Stimulated activated naive CD8-positive, alpha-beta T cell treated with anti-CD3 and anti-CD28 coated beads, Interleukin-15, Interleukin-2, amounts not matched to agents 100 ng/mL and 50 ng/mL, for 24 hours (primary cell): ENCODE measurements around the gene ENDOV.

ENCODE experiments used
- H3K27ac Mint-ChIP-seq: one replicate; pipeline ENCODE4 v1.8.0; 2021; ENCODE audit warnings: mild to moderate bottlenecking, mixed read lengths
- H3K27me3 Mint-ChIP-seq: one replicate; pipeline ENCODE4 v1.8.0; 2021; ENCODE audit warnings: mixed read lengths
- H3K36me3 Mint-ChIP-seq: one replicate; pipeline ENCODE4 v1.8.0; 2021; ENCODE audit warnings: low read depth, mixed read lengths
- H3K4me1 Mint-ChIP-seq: one replicate; pipeline ENCODE4 v1.8.0; 2021; ENCODE audit warnings: low read depth, mixed read lengths
- H3K4me3 Mint-ChIP-seq: one replicate; pipeline ENCODE4 v1.8.0; 2021; ENCODE audit warnings: mild to moderate bottlenecking, mixed read lengths
- H3K9me3 Mint-ChIP-seq: one replicate; pipeline ENCODE4 v1.8.0; 2021; ENCODE audit warnings: mixed read lengths

The ENDOV gene

DNA sequence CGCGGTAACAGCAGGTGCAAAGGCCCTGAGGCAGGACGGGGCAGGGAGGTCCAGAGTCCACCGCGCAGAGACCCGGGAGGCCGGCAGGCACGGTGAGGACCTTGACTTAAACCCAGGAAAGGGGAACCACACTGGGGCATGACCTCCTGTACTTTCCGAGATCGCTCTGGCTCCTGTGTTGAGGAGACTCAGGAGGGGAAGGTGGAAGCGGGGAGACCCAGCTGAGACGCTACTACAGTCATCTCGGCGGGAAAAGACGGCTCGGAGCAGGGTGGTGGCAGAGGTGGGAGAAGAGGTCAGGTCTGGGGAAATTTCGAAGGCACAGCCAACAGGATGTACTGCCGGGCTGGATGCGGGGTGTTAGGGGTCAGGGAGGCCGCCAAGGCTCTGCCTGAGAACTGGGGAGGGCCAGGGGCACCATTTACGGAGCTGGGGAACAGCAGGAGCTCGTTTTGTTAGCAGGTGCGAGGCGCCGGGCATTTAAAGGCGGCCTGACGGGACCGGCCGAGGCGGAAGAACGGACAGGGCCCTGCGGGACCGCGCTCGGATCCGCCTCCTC, 39.1 kb downstream of the ENDOV start:
- Mint-ChIP-seq H3K9me3 (no peaks in the 10 kb centered on the region), H3K4me3 (peak overlapping the region; percentile 99), H3K4me1 (peaks cover 39% of the 10 kb centered on the region), H3K27me3 (peaks cover 13% of the 10 kb centered on the region), H3K27ac (peak overlapping the region; percentile 100), H3K36me3 (peaks cover 3% of the 10 kb centered on the region)

DNA sequence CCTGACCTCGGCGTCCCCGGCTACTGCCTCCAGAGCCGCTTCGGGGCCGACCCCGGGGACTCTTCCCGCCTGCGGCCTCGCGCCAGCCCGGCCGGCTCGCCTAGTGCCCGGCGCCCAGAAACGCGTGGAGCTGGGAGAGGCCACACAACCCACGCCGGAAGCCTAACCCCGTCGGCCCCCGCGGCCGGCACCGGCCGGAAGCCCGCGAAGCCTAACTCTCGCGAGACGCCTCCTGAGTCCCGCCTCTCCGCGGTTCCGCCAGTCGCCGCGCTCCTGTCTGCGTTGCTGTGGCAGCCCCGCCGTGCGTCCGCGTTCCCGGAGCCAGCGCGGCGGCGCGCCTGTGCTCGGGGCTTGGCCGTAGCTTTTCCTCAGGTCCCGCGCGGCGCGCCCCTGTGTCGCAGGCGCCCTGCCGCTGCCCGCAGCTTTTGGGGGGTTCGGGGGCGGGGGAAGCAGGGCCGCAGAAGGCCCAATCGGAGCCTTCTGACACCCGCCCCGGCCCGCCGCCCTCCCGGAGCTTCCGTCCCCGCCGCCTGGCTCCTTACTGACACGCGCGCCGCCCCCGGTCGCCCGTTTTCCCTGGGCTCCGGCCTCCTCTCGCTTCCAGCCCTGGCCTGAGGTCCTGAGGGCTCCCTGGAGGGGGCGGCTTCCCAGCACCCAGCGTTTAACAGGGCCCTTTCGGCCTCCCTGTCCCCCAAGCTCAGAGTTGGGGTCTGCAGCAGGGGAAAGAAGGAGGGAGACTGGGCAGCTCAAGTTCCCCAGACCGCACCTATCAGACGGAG, 39.8 kb downstream of the ENDOV start:
- Mint-ChIP-seq H3K9me3 (no peaks in the 10 kb centered on the region), H3K4me3 (peak overlapping the region; percentile 99), H3K27ac (peak overlapping the region; percentile 96), H3K4me1 (peaks cover 39% of the 10 kb centered on the region), H3K36me3 (peaks cover 3% of the 10 kb centered on the region), H3K27me3 (peaks cover 16% of the 10 kb centered on the region)

DNA sequence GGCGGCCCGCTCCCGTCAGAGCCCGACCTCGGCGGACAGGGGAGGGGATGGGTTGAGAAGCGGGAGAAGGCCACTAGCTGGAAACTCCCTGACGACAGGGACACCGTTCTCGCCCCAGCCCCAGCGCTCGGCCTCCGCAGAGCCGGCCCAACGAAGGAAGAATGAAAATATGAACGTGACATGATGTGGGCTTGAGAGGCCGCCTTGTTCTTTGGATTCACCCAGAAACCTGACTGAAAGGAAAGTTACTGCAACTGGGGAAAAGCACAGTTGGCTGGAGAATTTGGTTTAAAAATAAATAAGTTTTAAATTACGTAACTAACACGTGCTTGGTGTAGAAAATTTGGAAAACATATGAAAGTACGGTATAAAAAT, 40.4 kb downstream of the ENDOV start:
- H3K4me3 Mint-ChIP-seq, result peak overlapping the region; percentile 99
- peaks cover 3% of the 10 kb centered on the region for H3K36me3 Mint-ChIP-seq
- peaks cover 16% of the 10 kb centered on the region for H3K27me3 Mint-ChIP-seq
- H3K9me3 Mint-ChIP-seq, result no peaks in the 10 kb centered on the region
- H3K27ac Mint-ChIP-seq, result peak overlapping the region; percentile 96
- H3K4me1 Mint-ChIP-seq, result peaks cover 39% of the 10 kb centered on the region

DNA sequence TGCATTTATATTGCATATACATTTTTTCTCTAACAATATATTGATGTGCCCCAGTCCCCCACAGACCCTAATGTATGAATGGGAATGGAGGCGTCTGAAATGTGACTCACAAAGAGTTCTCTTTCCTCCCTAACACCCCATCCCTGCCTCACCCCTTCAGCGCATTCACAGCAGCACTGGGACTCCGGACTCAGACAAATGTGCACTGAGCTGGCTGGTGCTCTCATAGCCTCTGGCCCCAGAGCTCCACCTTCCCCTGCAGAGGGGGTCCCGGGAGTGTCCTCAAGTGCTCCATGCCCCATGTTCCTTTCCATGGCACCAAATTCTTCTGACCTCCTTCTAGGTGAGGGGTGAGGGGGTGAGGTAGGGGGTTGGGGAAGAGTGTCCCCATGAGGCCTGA, 40.8 kb downstream of the ENDOV start:
- Mint-ChIP-seq H3K36me3 (peaks cover 3% of the 10 kb centered on the region), H3K27me3 (peaks cover 16% of the 10 kb centered on the region), H3K9me3 (no peaks in the 10 kb centered on the region), H3K27ac (peak overlapping the region; percentile 96), H3K4me3 (peak overlapping the region; percentile 99), H3K4me1 (peaks cover 39% of the 10 kb centered on the region)

DNA sequence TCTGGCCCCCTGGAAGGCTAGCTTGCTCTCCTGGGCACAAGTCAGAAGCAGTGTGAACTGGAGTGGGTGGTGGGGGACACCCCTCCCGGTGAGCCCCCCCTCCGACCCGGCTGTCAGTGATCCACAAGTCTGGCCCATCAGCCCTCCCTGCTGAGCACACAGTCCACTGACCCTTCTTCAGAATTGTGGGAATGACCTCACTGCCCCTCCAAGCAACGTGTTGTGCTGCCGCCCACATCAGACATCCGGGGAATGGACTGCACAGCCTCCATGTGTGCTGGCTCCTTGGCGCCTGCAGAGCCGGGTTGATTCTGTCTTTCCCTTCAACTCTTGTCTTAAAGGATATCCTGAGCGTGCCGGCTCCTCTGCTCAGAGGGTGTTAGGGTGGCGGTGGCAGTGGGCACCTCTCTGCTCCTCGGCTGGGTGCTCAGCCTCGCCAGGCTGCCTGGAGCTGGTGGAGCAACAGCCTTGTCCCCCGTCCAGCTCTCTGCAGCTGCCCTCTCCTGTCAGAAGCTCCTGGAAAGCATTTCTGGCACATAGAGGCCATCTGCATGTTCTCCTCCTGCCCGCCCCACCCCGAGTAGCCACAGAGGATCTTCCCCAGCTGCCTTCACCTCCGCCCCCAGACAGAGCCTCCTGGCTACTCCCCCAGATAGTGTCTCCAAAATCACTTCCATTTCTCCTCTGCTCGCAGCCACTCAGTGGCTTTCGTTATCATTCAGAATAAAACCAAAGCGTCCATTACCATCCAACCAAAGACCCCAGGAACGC, 41.7 kb downstream of the ENDOV start:
- Mint-ChIP-seq H3K36me3 (peaks cover 3% of the 10 kb centered on the region), H3K4me3 (peak overlapping the region; percentile 38), H3K27me3 (peaks cover 20% of the 10 kb centered on the region)

DNA sequence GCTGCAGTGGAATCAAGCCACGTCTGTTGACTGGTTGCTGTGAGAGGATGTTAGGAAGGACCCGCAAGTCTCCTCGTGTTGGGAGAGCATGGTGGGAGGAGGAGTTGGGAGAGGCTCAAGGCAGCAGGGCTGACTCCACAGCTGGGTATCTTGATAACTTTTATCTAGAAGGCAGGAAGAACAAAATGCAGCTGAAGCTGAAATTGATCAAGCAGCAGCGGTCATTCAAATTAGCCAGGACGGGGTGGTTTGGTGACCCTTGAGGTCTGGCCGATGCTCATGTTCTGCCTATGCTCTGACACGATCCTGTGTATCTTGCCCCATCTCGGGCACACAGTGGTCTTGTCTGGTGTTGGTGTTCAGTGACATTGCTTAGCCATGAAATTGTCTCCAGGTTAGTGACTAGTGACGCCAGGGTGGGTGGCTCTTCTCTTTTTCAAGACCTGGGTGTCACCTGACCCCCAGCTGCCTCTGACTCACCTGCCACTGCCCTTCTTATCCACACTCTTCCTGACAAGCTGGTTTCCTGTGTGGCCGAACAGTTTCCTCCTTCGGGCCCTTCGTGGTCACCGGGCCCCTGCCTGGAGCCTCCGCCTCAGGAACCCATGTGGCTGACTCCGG, 42.4 kb downstream of the ENDOV start:
- Mint-ChIP-seq H3K36me3 (peaks cover 3% of the 10 kb centered on the region), H3K27ac (no peak overlapping the region), H3K27me3 (peaks cover 20% of the 10 kb centered on the region), H3K9me3 (no peaks in the 10 kb centered on the region), H3K4me3 (peak overlapping the region; percentile 38), H3K4me1 (peaks cover 39% of the 10 kb centered on the region)

More for the DNA sequence above, 41.7 kb downstream of the ENDOV start:
- H3K4me1 Mint-ChIP-seq, result peaks cover 39% of the 10 kb centered on the region
- no peaks in the 10 kb centered on the region for H3K9me3 Mint-ChIP-seq
- H3K27ac Mint-ChIP-seq, result no peak overlapping the region

DNA sequence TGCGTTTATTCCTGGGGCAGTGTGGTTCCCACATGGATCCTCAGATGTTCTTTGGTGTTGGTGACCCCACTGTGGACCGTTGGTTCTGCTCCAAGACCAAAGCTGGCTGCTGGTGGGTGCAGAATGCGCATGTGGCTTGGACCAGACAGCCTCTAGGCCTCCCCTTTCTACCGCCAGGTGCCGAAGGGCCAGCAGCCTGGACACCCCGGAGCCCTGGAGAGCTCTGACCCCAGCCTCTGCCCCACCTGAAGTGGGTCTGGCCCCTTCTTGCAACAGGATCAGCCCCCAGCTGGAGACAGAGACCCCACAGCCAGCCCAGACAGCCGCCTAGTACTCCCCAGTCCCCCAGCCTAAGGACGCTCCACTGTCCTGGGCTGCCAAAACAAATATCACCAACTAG, 43.0 kb downstream of the ENDOV start:
- Mint-ChIP-seq H3K4me3 (no peak overlapping the region), H3K27me3 (peaks cover 20% of the 10 kb centered on the region), H3K9me3 (no peaks in the 10 kb centered on the region), H3K36me3 (peaks cover 3% of the 10 kb centered on the region), H3K4me1 (peaks cover 38% of the 10 kb centered on the region), H3K27ac (no peak overlapping the region)

DNA sequence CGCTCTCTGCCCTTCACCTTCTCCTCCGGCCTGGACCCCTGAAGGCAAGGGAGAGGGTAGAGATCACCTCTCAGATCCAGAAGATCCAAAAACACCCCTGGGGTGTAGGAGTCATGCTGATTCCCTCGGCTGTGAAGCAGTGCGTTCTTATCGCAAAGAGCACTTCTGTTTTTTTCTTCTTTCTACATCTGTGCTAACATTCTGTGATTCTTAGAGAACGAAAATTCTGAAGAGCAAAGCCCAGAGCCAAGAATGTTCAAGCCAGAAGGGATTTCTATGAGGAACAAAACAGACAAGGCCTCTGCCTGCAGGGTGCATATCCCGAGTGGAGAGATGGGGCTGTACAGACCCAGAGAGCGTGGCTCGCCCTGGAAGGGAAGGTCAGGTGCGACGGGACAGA, 44.3 kb downstream of the ENDOV start:
- H3K27ac Mint-ChIP-seq, result no peak overlapping the region
- peaks cover 26% of the 10 kb centered on the region for H3K4me1 Mint-ChIP-seq
- H3K27me3 Mint-ChIP-seq, result peaks cover 20% of the 10 kb centered on the region
- H3K9me3 Mint-ChIP-seq, result no peaks in the 10 kb centered on the region
- peaks cover under 1% of the 10 kb centered on the region for H3K36me3 Mint-ChIP-seq
- H3K4me3 Mint-ChIP-seq, result no peak overlapping the region

DNA sequence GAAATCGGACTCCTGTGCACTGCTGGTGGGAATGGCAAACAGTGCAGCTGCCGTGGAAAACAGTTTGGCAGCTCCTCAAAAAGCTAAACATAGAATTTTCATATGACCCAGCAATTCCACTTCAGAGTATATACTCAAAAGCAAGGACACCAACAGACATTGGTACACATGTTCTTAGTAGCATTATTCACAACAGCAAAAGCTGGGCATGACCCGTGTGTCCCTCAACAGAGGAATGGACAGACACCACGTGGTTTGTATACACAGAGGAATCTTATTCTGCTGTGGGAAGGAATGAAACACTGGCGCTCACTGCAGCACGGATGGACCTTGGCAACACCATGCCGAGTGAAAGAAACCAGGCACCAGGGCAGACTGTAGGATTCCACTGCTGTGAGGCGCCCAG, 45.5 kb downstream of the ENDOV start:
- Mint-ChIP-seq H3K4me1 (peaks cover 22% of the 10 kb centered on the region), H3K27me3 (peaks cover 23% of the 10 kb centered on the region), H3K27ac (no peak overlapping the region), H3K4me3 (no peak overlapping the region), H3K36me3 (no peaks in the 10 kb centered on the region), H3K9me3 (no peaks in the 10 kb centered on the region)

DNA sequence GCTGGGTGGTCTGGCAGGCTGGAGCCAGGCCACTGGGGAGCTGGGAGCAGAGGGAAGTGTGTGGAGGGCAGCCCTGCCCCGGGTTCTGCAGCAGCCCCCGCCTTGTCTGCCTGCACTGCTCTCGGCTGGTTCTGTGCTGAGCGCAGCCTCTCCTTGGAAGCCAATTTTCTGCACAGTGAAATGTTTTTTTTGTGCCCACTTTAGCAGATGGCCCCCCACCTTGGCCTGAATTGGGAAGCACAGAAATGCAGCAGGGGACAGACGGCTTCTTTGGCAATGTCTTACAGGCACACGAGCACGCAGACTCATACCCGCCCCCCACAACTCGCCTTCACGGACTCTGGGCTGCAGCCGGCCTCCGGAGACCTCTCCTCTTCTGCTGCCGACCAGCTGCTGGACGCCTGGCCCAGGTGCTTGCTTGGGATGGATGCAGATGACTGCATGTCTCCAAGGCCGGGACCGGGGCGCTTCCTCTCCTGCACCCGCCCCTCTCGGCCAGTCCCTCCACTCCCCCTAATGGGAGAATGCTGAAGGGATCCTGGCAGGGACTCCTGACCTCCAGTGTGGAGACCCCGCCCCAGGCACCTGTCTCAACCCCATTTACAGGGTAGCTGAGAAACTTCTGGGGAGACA, 46.7 kb downstream of the ENDOV start:
- Mint-ChIP-seq H3K27ac (no peak overlapping the region), H3K4me3 (no peak overlapping the region), H3K27me3 (peaks cover 24% of the 10 kb centered on the region), H3K4me1 (peaks cover 13% of the 10 kb centered on the region), H3K9me3 (no peaks in the 10 kb centered on the region), H3K36me3 (no peaks in the 10 kb centered on the region)

DNA sequence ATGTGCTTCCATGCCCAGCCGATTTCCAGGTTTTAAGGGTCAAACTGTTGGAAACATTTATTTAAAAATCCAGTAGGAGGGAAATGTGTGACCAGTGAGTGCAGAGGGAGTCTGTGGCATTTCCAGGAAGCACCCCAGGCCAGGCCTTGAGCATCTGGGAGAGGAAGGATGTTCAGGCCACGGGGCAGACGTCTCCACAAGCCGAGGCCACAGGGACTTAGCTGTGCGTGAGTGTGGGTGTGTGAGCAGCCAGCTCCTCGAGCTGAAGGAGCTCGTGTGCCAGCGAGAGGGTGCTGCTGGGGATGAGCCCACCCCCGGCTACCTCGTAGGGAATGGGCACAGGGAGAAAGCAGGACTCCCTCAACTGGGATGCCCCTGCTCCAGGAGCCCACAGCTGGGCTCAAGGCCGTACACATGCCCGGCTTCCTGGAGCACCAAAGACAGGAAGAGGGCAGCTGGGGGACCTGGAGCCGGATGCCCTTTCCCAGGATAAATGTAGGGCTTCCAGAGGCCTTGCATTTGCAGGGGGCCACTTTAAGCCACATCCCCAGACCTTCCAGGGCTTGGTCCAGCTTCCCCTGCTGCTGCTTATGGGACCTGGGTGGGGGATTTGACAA, 48.9 kb downstream of the ENDOV start:
- Mint-ChIP-seq H3K4me1 (no peaks in the 10 kb centered on the region), H3K27ac (no peak overlapping the region), H3K36me3 (no peaks in the 10 kb centered on the region), H3K9me3 (no peaks in the 10 kb centered on the region), H3K27me3 (peaks cover 35% of the 10 kb centered on the region), H3K4me3 (no peak overlapping the region)

DNA sequence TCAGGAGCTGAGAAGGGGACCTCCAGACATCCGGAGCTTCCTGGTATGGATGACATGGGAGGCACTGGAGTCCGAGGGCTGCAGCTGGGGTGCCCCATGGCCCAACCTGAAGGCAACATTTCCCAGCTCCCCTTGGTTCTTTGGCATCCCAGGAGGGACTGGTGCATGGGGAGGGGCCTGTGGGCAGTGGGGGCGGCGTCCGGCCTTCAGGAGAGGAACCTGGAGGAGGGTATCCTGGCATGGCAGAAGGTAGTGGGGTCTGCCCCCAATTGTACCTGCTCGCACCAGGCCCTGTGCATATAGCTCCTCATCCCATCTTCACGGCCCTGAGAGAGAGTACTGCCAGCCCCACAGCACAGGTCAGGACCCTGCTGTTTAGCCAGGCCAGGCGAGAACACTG, 49.5 kb downstream of the ENDOV start:
- Mint-ChIP-seq H3K4me1 (no peaks in the 10 kb centered on the region), H3K9me3 (no peaks in the 10 kb centered on the region), H3K27ac (no peak overlapping the region), H3K36me3 (no peaks in the 10 kb centered on the region), H3K27me3 (peaks cover 35% of the 10 kb centered on the region), H3K4me3 (no peak overlapping the region)

DNA sequence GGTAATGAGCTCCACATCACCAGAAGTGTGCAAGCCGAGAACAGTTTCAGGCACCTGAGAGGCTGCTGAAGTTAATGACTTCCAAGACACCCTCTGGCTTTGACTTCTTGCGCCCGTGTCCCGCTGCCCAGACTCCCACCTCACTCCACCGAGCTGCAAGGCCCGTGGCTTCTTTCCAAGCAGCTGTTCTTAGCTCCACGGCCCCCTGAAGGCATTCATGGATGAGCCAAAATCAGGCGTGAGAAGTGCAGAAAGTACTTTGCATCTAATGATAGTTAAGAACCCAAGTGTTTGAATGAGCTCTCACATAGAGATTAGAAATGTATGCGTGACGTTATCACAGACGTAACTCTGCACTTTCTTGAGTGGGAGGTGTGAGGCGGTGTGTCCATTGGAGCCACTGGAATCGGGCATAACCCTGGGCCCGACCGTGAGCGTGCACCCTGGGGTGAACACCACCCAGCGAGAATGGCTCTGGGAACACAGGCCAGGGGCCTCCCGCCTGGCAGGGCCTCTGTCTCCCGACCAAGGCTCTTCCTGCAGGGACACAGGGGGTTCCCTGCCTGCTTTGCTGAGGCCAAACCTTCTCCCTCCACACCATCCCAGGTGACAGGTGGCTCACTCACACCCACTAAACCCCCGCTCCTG, 50.5 kb downstream of the ENDOV start:
- Mint-ChIP-seq H3K27me3 (peaks cover 39% of the 10 kb centered on the region), H3K36me3 (no peaks in the 10 kb centered on the region), H3K27ac (no peak overlapping the region), H3K9me3 (no peaks in the 10 kb centered on the region), H3K4me1 (no peaks in the 10 kb centered on the region), H3K4me3 (no peak overlapping the region)

DNA sequence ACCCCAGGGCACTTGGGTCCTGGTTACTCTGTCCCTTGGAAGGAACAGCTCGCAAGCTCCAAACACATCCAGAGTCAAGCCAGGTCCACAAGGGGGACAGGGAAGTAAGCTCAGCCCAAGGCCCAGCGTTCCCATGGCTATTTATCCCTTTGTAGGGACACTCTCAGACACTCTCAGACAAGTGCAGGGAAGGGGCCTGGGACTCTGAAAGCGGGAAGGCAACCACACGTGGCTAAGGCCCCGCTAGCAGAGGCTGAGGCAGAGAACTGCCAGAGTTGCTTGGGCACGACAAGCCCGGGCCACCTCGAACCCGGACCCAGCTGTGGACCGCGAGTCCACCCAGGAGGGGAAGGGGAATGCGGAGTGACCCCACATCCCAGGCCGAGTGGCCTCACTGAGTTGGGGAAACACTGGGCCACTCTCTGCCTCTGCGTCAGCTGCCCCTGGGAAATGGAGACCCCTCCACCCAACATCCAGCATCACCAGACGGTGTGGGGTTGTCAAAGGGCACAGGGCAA, 51.3 kb downstream of the ENDOV start:
- Mint-ChIP-seq H3K4me3 (no peak overlapping the region), H3K9me3 (no peaks in the 10 kb centered on the region), H3K36me3 (no peaks in the 10 kb centered on the region), H3K27me3 (peaks cover 41% of the 10 kb centered on the region), H3K4me1 (peaks cover 1% of the 10 kb centered on the region), H3K27ac (no peak overlapping the region)
